Panc1 (cell line): ENCODE measurements around the gene TBC1D3I. TPM values are rescaled to one million over a fixed set of nuclear protein-coding genes. Genes with fewer than 3 reads are reported as not detected.

Source experiments
- ATAC-seq: fragments of 200-7000 bp; cut with Tn5 transposase; 2 replicates; pipeline ENCODE4 v1.9.1; 2020; ENCODE audit warnings: mild to moderate bottlenecking, moderate library complexity
- BruUV-seq: library from RNA; stranded (reverse); fragments of 400-500 nt; replicated peaks from 2 replicates; lab custom pipeline; 2021; lab: Mats Ljungman, UMichigan
- CTCF ChIA-PET: fragments of 300-600 bp; sonication (Branson Sonifier 250); formaldehyde crosslinking; loops from one replicate; lab custom pipeline; 2022; ENCODE audit warnings: antibody characterized with exemption; lab: Charles Lee
- POLR2A ChIA-PET: fragments of 300-600 bp; sonication (Branson Sonifier 250); formaldehyde crosslinking; loops from one replicate; lab custom pipeline; 2022; ENCODE audit warnings: antibody characterized with exemption; lab: Charles Lee
- DNase-seq: peaks from one replicate; pipeline ENCODE4 v3.0.0-alpha.2; 2010; ENCODE audit warnings: low read depth, low spot score
- H3K27ac ChIP-seq: 2 replicates; pipeline ENCODE4 v1.5.1; 2011; ENCODE audit warnings: mild to moderate bottlenecking, low read length, inconsistent platforms
- H3K27me3 ChIP-seq: fragments of 200-500 bp; sonication (Bioruptor generic); 2 replicates; pipeline ENCODE4 v1.6.0; 2014; ENCODE audit warnings: low read length, inconsistent platforms; ENCODE audit not compliant: control insufficient read depth, insufficient read depth
- H3K36me3 ChIP-seq: fragments of 200-500 bp; sonication (Bioruptor generic); 2 replicates; pipeline ENCODE4 v1.5.1; 2014; ENCODE audit warnings: inconsistent platforms, mild to moderate bottlenecking, low read length, moderate library complexity; ENCODE audit not compliant: control insufficient read depth, insufficient read depth
- H3K4me1 ChIP-seq: 2 replicates; pipeline ENCODE4 v1.5.1; 2011; ENCODE audit warnings: inconsistent platforms, mild to moderate bottlenecking, low read length, moderate library complexity; ENCODE audit not compliant: control insufficient read depth, insufficient read depth
- H3K4me3 ChIP-seq, 2 experiments: 2 replicates each; pipeline ENCODE4 v1.5.1; 2011 to 2012; ENCODE audit warnings: low read depth in 2 of 2, low read length in 2 of 2, mild to moderate bottlenecking in 2 of 2, inconsistent platforms in 1 of 2, moderate library complexity in 1 of 2
- H3K9me3 ChIP-seq: fragments of 200-500 bp; sonication (Bioruptor generic); 2 replicates; pipeline ENCODE4 v1.5.1; 2014; ENCODE audit warnings: low read depth, mild to moderate bottlenecking, inconsistent platforms, low read length, moderate library complexity; ENCODE audit not compliant: control insufficient read depth, insufficient read depth
- POLR2AphosphoS5 ChIP-seq: IDR thresholded peaks from 2 replicates; pipeline ENCODE4 v1.6.1; 2012; ENCODE audit warnings: mild to moderate bottlenecking, low read depth, low read length, moderate library complexity
- SIN3A ChIP-seq: IDR thresholded peaks from 2 replicates; pipeline ENCODE4 v1.6.1; 2012; ENCODE audit warnings: low read depth, mild to moderate bottlenecking, low read length, moderate library complexity, borderline replicate concordance; ENCODE audit not compliant: insufficient read depth
- TCF7L2 ChIP-seq: IDR thresholded peaks from 2 replicates; pipeline ENCODE4 v1.6.1; 2011; ENCODE audit warnings: mild to moderate bottlenecking, low read depth, low read length, inconsistent platforms
- in situ Hi-C: cut with HindIII; loops from 2 replicates; pipeline ENCODE4 v1.10.0; 2016; ENCODE audit warnings: low sequenced_read_pairs, low pct_unique_long_range_greater_than_20kb
- intact Hi-C: fragments of 100-400 bp; cut with micrococcal nuclease; formaldehyde crosslinking; loops from one replicate; pipeline ENCODE4 v1.10.0; 2022; ENCODE audit not compliant: unreplicated experiment
- total RNA-seq: library from RNA; stranded (reverse); gene quantifications from one replicate; pipeline ENCODE4 v1.2.1, GENCODE V29; 2021; ENCODE audit not compliant: unreplicated experiment
- TF ChIP-seq, protein P1 (sequence below): fragments of 450-650 bp; IDR thresholded peaks from 2 replicates; pipeline ENCODE4 v1.5.1; 2017; ENCODE audit warnings: mild to moderate bottlenecking
- TF ChIP-seq, protein P2 (sequence below), 2 experiments: IDR thresholded peaks; 2 replicates each; pipeline ENCODE4 v1.6.1; 2011 to 2012; ENCODE audit warnings: low read depth in 2 of 2, control low read depth in 1 of 2, low read length in 1 of 2, mild to moderate bottlenecking in 1 of 2, moderate library complexity in 1 of 2; ENCODE audit not compliant: insufficient read depth in 1 of 2

Gene TBC1D3I
- total RNA-seq, 1 experiment from 2014 or later, result 0.54 TPM

DNA sequence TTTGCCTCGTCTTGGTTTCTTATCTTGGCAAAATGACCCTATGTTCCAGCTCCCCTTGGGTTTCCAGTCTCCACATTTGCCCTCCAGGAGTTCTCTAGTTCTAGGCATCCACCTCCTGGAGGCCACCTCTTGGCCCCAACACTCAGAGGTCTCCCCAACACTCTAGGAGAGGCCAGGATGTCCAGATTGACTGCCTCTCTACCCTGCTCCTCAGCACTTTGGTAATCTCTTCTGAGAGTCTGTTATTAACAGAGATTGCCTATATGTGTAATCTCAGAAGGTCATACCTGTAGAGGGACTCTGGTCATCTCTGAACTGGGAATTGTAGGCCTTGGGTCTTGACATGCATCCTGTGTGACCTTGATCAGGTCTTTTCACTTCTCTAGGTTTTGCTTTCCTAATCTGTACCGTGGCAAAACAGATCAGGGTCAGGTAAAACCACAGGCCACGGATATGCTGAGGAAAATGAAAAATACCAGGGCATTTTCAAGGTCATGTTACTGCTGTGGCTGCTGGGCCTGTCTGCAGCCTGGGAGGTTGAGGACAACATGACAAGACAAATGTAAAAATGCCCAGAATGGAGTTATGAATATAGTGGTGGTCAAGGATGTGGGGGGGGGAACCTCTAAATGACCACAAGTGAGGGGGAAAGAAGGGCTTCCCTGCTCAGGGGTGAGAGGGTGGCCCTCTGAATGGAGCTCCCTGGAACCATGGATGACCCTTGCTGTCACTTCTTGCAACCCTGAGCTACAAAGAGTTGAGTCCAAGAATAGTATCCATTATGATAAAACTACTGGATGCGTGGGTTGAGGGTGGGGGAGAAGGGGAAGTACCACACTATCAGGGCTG, 58.5 kb downstream of the TBC1D3I start:
- in situ Hi-C loops (no loop called here), intact Hi-C loops (no loop called here)
- Histone ChIP-seq H3K36me3 (no peaks in the 10 kb centered on the region), H3K4me1 (no peaks in the 10 kb centered on the region), H3K27ac (no peak overlapping the region), H3K4me3 (no peak overlapping the region), H3K9me3 (no peaks in the 10 kb centered on the region), H3K27me3 (no peaks in the 10 kb centered on the region; the same call in 1 of the 2 replicates)
- CTCF ChIA-PET, result no interaction called here
- ATAC-seq (no peak), DNase-seq (no peak)
- BruUV-seq, result no TSS peak
- TF ChIP-seq SIN3A (no peak), TCF7L2 (no peak), POLR2AphosphoS5 (no peak)
- POLR2A ChIA-PET, result no interaction called here

DNA sequence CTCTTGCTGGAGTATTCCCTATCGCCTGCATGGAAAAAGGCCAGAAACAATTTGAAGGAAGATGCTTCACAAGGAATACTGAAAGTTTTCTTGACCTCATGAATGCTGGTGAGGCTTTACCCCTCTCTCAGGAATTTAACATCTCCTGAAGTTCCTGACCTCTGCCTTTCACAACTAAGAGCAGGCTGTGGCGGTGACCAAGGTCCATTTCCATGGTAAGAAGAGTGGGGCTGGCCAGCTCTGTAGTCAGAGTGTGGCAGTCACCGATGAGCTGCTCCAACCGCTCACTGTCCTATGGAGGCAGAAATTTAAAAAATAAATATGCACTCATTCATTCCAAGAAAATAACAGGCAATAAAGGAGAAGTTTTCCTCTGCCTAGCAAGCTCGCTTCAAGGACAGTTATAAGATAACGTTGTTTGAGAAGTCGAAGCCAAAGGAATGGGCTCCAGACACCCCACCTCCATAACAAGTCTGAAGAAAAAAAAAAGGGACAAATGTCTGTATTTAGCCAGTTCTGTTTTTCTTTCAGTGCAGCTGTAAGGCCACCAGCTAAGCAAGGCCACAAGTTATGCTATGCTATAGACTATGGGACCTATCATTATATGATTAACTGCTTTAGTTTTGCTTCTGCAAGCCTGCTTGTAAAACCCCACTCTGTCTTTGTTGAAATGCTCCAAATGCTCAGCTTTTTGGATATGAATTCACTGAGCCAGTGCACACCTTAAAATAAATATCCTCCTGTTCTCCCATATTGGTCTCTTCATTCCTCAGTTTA, 59.5 kb downstream of the TBC1D3I start:
- no TSS peak for BruUV-seq

More for the DNA sequence above, 59.5 kb downstream of the TBC1D3I start:
- Histone ChIP-seq H3K27me3 (no peaks in the 10 kb centered on the region; the same call in 1 of the 2 replicates), H3K9me3 (no peaks in the 10 kb centered on the region), H3K4me3 (no peak overlapping the region), H3K27ac (no peak overlapping the region), H3K36me3 (no peaks in the 10 kb centered on the region), H3K4me1 (no peaks in the 10 kb centered on the region)
- ATAC-seq (no peak), DNase-seq (no peak)
- TF ChIP-seq, protein P1, sequence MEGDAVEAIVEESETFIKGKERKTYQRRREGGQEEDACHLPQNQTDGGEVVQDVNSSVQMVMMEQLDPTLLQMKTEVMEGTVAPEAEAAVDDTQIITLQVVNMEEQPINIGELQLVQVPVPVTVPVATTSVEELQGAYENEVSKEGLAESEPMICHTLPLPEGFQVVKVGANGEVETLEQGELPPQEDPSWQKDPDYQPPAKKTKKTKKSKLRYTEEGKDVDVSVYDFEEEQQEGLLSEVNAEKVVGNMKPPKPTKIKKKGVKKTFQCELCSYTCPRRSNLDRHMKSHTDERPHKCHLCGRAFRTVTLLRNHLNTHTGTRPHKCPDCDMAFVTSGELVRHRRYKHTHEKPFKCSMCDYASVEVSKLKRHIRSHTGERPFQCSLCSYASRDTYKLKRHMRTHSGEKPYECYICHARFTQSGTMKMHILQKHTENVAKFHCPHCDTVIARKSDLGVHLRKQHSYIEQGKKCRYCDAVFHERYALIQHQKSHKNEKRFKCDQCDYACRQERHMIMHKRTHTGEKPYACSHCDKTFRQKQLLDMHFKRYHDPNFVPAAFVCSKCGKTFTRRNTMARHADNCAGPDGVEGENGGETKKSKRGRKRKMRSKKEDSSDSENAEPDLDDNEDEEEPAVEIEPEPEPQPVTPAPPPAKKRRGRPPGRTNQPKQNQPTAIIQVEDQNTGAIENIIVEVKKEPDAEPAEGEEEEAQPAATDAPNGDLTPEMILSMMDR, result no peak
- TF ChIP-seq TCF7L2, result no peak
- TF ChIP-seq, protein P2, sequence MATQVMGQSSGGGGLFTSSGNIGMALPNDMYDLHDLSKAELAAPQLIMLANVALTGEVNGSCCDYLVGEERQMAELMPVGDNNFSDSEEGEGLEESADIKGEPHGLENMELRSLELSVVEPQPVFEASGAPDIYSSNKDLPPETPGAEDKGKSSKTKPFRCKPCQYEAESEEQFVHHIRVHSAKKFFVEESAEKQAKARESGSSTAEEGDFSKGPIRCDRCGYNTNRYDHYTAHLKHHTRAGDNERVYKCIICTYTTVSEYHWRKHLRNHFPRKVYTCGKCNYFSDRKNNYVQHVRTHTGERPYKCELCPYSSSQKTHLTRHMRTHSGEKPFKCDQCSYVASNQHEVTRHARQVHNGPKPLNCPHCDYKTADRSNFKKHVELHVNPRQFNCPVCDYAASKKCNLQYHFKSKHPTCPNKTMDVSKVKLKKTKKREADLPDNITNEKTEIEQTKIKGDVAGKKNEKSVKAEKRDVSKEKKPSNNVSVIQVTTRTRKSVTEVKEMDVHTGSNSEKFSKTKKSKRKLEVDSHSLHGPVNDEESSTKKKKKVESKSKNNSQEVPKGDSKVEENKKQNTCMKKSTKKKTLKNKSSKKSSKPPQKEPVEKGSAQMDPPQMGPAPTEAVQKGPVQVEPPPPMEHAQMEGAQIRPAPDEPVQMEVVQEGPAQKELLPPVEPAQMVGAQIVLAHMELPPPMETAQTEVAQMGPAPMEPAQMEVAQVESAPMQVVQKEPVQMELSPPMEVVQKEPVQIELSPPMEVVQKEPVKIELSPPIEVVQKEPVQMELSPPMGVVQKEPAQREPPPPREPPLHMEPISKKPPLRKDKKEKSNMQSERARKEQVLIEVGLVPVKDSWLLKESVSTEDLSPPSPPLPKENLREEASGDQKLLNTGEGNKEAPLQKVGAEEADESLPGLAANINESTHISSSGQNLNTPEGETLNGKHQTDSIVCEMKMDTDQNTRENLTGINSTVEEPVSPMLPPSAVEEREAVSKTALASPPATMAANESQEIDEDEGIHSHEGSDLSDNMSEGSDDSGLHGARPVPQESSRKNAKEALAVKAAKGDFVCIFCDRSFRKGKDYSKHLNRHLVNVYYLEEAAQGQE (IDR thresholded peaks at IDR 0.05; ENCODE audit: insufficient read depth in 1 of 2, low read depth in 2 of 2, low read length in 1 of 2), result no peak
- TF ChIP-seq SIN3A, result no peak
- TF ChIP-seq POLR2AphosphoS5, result no peak
- ChIA-PET CTCF (no interaction called here), POLR2A (no interaction called here)
- intact Hi-C loops (no loop called here), in situ Hi-C loops (no loop called here)

Other genes with a start within 250 kb of the TBC1D3I start
- not detected for gene CCL23, start 246.6 kb downstream of the TBC1D3I start, total RNA-seq
- gene CCL18, start 200.3 kb downstream of the TBC1D3I start, total RNA-seq, result not detected
- gene CCL3, start 174.4 kb downstream of the TBC1D3I start, total RNA-seq, result 1.1 TPM
- gene CCL4, start 160.7 kb downstream of the TBC1D3I start, total RNA-seq, result 0.51 TPM
- gene TBC1D3B, start 87.9 kb downstream of the TBC1D3I start, total RNA-seq, result 7.4 TPM
- gene CCL3L1, start 67.8 kb downstream of the TBC1D3I start, total RNA-seq, result not detected
- gene CCL4L2, start 53.5 kb downstream of the TBC1D3I start, total RNA-seq, result not detected
- 0.15 TPM for gene TBC1D3G, start 59.3 kb upstream of the TBC1D3I start, total RNA-seq
- gene TBC1D3H, start 123.9 kb upstream of the TBC1D3I start, total RNA-seq, result not detected
- gene ZNHIT3, start 222.1 kb upstream of the TBC1D3I start, total RNA-seq, result 16.8 TPM